Stimulated activated CD4-positive, alpha-beta T cell treated with anti-CD3 and anti-CD28 coated beads, Interleukin-1b, Interleukin-23, amount 100 ng/mL, for 48 hours (primary cell): ENCODE results near the gene HOXA7.

Experiments
- DNase-seq: peaks from one replicate; pipeline ENCODE4 v3.0.0-alpha.2; 2020

The HOXA7 gene

DNA sequence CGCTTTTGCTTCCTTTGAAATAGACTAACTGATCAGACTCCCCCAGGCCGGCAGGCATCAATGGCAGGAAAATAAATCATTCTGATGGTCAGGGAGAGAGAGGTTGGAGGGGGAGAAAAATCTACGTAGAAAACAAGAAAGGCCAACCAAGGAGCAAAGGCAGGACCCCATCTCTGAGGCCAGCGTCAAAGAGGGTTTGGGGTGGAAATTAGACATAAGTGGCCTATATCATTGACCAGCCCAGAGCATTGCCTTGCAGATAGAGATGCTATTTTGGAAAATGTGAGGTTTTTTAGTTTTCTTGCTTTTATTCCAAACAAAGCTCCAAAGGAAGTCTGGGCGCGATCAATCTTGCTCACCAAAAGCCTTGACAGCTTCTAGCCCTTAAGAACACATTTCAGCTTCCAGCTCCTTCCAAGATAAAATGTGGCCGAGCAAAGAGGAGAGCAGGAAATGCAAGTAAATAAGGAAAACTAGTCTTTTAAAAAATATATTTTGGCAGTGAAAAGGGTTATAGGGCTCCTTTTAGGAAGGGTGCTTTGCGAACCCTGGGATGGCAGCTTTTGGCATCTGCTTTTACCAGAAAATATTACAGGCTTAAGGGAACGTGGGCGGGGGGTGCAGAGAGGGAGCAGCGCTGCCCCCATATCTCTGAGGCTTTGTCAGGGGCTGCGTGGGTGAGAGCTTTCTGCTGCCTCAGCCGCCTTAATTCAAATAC, 52.0 kb downstream of the HOXA7 start:
- DNase-seq: no peak
